Pulmonary artery endothelial cell (primary cell): ENCODE data around the gene TGFBR3L. TPM values are rescaled to one million over a fixed set of nuclear protein-coding genes. Genes with fewer than 3 reads are reported as not detected.
"Not testable (repeated sequence)": the region's sequence is repeated elsewhere in the genome, so short reads cannot be mapped to it uniquely, and the experiment has no call there.

Experiments used
- DNase-seq: peaks from one replicate; pipeline ENCODE4 v3.0.0-alpha.2; 2011; ENCODE audit warnings: low read depth, low spot score
- total RNA-seq: library from RNA; depleted of rRNA; stranded (reverse); fragments of >200 nt; gene quantifications from 2 replicates; pipeline ENCODE4 v1.2.3, GENCODE V29; 2014

The TGFBR3L gene
- total RNA-seq, 1 donor from 2014 or later = 0.73 TPM

DNA sequence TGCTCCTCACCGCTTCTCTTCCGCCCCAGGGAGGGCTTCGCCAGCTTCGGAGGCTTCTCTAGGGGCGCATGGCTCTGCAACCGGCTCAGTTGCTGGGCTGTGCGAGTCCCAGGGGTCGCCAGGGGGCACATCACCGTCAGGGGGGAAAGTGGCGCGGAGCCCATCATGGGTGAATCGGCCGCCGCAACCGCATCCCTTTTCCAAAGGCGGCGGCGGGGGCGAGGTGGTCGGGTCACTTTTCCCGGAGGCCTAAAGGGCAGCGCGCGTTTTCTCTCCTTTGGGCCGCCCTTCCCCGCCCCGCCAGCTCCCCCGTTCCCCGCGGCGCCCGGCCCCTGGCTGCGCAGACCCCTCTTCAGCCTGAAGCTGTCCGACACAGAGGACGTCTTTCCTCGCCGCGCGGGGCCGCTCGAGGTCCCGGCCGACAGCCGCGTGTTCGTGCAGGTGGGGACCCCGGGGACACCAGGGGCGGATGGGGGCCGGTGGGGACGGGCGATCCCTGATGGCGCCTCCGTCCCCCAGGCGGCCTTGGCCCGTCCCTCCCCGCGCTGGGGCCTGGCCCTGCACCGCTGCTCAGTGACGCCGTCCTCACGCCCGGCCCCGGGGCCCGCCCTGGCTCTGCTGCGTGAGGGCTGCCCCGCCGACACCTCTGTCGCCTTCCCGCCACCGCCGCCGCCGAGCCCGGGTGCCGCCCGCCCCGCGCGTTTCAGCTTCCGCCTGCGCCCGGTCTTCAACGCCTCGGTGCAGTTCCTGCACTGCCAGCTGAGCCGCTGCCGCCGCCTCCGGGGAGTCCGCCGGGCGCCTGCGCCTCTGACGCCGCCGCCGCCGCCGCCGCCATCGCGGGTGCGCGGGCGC lies 1.7 kb downstream of the TGFBR3L start:
- DNase-seq = no peak

DNA sequence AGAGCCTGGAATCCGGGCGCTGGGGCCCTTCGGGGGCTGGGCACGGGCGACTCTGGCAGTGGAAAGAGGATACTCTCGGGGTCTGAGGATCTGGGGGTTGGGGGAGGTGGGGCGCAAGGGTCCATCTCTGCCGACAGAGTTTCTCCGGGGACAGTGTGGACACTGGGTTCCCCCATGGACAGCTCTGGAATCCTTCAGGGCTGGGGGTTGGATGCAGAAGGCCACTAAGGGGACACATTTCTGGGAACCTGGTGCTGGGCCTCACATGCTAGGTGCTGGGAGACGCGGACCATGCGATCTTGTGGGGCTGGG lies 2.3 kb downstream of the TGFBR3L start:
- no peak for DNase-seq

DNA sequence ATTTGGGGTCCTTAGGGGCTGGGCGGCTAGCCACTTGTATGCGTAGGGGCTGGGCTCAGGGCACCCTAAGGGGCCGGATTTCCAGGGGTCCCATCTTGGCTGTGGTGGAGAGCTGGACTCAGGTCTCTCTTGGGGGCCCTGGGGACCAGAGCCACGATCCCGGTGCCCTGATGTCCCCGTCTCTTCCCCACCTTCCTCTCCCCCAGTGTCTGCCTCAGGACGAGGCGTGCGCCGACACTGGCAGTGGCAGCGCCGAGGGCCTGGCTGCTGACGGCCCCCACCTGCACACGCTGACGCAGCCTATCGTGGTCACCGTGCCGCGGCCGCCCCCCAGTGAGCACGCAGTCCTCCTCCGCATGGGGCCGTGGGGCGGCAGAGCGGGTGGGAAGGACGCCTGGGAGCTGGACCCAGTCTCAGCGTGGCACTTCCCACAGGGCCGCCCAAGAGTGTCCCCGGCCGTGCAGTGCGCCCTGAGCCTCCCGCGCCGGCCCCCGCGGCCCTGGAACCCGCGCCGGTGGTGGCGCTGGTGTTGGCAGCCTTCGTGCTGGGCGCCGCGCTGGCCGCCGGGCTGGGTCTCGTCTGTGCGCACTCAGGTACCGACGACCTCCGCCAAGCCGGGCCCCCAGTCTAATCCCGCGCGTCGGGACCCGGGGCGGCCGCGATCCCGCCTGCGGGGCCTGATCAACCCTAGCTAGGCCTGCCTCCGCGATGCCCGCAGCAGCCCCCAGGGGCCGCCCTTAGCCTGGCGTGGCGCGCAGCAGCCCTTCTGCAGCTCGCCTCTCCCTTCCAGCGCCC lies 2.8 kb downstream of the TGFBR3L start:
- no peak for DNase-seq

DNA sequence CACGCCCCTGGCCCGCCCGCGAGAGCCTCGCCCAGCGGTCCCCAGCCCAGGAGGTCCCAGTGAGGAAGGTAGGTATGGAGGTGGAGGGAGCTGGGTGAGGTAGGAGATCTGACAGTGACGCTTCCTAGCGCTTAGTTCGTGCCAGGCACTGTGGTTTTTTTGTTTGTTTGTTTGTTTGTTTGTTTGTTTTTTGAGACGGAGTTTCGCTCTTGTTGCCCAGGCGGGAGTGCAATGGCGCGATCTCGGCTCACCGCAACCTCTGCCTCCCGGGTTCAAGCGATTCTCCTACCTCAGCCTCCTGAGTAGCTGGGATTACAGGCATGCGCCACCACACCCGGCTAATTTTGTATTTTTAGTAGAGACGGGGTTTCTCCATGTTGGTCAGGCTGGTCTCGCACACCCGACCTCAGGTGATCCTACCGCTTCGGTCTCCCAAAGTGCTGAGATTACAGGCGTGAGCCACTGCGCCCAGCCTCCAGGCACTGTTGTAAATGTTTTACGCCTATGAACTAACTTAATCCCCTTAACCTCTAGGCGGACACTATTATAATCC lies 3.5 kb downstream of the TGFBR3L start:
- DNase-seq = not testable (repeated sequence)

DNA sequence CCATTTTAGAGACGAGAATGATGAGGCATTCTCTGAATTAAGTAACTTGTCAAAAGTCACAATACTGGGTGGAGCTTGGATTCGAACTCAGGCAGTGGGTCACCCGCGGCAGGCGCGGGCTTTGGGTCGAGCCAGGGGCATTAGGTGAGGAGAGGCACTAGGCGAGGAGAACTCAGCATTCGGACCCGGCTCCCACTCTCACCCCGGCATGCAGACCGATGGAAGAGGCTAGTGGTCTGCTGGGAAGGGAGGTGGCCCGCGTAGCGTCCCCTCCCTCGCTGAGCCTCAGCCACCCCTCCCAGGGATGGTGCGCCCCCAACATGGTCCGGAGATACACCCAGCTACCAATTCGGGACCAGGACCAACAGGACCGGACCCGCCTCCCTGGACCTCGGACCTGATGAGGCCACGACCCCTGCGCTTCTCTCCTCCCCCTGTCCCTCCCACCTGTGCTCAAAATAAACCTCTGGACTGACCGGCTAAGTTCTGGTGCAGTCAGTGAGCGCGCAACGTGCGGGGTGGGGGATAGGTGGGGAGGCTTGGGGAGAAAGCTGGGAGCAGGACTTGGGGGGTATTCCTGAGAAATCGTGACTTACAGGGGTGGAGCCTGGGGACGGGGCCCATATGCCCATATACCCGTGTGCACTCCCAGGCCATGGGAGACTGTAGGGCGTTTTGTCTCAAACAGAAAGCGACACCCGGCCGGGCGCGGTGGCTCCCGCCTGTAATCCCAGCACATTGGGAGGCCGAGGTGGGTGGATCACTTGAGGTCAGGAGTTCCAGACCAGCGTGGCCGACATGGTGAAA lies 4.2 kb downstream of the TGFBR3L start:
- no peak for DNase-seq

DNA sequence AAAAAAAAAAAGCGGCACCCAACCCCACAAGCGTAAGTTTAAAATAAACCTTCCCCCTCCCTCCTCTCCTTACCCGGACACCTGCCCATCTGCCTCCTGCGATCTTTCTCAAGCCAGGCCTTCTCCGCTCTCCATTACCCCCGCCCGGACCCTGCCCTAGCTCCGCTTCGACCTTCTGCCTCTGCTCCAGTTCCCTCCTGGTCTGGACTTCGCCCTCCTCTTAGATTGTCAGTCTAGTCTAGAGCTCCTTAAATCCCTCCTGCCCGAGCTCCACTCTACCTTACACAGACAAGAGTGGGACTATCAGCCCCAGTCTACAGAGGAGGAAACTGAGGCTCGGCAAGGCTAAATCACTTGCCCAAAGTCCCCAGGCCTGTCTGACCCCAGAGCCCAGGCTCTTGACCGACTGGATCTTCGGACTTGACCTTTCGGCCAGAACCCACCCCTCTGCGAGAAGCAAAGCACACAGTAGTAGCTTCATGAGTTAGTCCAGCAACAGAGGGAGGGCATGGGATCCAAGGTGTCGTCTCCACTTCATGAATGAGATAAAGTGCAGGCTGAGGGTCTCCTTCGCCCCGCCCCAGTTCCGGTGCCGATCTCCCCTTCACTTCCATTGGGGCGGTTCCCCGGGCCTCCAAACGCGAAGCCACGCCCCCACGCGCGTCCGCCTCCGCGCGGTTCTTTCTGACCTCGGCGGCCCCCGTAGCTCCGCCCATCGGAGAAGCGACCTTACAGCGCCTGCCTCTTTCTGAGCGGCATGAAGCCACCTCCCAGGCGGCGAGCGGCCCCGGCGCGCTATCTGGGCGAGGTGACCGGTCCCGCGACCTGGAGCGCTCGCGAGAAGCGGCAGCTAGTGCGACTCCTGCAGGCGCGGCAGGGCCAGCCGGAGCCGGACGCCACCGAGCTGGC lies 5.2 kb downstream of the TGFBR3L start, which contains the start of gene SNAPC2:
Gene SNAPC2 (plus strand): TSS at position 729 of the 909 bp plus-strand sequence. CDS start 29 bp downstream, at position 758.
- DNase-seq = peak; percentile 71

DNA sequence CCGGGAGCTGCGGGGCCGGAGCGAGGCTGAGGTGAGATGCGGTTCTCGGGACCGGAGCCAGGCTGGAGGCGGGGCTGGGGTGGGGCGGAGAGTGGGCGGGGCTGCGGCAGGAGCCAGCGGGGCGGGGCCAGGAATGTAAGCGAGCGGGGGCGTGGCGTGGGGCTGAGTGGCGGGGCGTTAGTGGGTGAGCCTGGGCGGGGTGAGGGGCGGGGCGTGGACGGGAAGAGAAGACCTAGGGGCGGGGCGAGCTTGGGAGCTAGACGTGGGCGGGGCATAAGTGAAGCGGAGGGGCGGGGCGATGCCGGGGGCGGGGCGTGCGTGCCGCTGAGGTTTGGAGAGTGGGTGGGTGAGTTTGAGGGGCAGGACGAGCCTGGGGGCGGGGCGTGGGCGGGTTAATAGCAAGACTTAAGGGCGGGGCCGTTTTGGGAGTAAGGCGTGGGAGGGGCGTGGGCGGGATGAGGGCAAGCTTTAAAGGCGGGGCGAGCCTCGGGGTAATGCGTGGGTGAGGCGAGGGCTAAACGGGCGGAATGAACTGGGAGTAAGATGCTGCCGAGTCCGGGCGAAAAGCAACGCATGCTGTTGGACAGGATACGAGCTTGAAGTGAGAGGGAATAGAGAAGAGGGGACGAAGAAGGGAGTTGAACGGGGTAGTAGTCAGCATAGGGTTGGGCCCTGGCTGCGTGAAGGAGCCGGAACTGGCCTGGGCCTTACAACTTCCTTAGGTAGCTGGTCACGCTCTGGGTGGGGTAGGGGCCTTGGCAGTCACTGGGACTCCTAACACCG lies 6.1 kb downstream of the TGFBR3L start:
- DNase-seq = peak; percentile 91

DNA sequence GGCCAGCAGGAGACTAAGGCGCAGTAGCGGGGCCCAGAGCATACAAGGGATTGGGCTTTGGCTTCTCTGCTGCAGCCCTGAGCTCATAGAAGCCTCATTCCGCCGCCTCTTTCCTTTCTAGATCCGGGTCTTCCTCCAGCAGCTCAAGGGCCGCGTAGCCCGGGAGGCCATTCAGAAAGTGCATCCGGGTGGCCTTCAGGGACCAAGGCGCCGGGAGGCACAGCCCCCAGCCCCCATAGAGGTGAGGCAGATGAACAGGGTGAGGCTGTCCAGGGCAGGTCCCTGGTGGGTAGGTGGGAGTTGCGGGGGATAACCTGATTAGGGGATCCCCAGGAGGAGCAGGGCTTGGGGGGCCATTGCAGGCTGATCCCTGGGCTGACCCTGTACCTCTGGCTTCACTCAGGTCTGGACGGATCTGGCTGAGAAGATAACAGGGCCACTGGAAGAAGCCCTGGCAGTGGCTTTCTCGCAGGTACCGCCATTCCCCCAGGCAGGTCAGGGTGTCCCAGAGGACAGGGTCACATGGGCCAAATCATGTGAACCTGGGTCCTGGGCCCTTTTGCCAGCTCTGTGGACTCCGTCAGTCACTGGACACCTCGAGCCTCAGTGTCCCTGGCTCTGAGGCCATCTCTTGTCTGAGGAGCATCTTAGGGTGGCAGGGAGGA lies 6.8 kb downstream of the TGFBR3L start:
- no peak for DNase-seq

DNA sequence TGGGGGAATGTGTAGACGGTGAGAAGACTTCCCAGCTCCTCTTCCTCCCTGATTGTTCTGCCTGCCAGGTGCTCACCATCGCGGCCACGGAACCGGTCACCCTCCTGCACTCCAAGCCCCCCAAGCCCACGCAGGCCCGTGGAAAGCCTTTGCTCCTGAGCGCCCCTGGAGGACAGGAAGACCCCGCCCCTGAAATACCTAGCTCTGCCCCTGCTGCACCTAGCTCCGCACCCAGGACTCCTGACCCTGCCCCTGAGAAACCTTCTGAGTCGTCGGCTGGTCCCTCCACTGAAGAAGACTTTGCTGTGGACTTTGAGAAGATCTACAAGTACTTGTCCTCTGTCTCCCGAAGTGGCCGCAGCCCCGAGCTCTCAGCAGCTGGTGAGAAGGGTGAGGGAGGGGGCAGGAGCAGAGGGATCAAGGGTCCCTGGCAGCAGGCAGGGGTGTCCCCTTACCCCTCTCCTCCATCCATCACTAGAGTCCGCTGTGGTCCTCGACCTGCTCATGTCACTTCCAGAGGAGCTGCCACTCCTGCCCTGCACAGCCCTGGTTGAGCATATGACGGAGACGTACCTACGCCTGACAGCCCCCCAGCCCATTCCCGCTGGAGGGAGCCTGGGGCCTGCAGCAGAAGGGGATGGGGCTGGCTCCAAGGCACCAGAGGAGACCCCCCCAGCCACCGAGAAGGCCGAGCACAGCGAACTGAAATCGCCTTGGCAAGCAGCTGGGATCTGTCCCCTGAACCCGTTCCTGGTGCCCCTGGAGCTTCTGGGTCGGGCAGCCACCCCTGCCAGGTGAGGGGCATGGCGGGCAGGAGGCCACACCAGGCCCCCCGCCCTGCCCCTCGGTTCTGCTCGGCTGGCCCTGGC lies 7.6 kb downstream of the TGFBR3L start:
- no peak for DNase-seq

DNA sequence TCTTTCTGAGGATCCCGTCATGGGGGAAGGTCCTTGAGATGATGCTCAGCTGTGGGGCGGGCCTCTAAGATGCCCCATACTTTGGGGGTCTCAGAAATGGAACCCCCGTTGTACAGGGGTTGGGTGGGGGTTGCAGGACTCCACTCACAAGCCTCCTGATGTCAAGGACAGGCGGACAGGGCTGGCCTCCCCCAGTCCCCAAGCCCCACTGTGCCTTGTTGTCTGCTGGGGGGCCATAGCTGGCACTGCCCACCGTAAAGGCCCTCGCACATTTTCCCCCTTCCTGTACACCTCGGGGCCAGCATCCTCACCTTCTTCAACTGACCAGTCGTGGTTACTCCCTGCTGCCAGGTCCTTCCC lies 8.2 kb downstream of the TGFBR3L start:
- DNase-seq = no peak

DNA sequence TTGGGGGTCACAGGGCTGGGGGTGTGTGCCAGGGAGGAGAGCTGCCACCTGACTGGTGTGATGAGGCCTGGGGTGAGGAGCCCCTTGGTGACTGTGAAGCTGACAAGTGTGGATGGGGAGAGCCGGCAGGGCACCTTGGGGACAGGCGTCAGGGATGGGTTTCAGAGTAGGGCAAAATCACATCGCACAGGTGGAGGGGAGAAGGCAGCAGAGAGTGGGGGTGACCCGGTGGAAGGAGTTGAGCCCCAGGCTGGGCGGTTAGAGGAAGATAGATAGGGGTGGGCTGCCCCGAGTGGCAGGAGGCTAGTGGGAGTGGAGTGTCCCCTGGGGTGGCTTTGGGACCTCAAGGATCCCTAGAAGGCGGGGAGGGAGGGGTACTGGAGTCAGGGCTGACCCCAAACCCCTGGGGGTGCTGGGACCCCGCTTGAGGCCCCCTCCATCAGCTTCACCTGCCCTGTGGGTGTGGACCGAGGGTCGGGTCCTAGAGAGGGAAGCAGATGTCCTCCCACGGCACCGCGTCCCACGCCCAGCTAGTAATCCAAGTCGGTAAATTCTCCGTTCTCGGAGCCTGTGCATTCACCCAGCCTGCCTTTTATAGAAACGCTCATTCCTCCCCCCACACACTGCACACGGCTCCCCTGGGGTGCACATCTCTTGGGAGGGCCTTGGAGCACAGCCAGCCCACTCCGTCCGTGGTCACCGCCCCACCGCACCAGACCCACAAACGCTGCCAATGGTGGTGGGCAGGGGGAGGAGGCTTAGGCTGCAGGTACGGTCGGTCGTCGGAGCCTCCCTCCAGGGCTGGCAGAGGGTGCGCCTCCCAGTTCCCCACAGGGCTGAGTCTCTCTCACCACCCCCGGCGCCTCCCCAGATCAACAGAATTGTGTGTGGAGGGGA lies 8.9 kb downstream of the TGFBR3L start:
- no peak for DNase-seq

DNA sequence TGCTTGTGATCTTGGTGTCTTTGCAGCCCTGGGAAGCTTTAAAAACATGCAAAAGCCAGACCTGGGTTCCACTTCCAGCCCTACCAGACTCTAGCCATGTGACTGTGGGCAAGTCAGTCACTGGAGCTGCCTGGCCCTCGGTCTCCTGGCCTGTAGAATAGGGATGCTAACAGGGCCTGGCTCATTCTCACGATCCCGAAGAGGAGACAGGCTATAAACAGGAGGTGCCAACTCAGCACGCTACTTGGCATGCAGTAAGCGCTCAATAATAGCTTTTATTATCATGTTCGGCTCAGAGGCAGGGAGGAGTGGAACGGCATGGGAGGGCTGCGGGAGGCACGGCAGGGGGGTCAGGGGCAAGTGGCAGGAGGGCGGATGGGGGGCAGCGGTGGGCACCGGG lies 9.6 kb downstream of the TGFBR3L start:
- DNase-seq = no peak

DNA sequence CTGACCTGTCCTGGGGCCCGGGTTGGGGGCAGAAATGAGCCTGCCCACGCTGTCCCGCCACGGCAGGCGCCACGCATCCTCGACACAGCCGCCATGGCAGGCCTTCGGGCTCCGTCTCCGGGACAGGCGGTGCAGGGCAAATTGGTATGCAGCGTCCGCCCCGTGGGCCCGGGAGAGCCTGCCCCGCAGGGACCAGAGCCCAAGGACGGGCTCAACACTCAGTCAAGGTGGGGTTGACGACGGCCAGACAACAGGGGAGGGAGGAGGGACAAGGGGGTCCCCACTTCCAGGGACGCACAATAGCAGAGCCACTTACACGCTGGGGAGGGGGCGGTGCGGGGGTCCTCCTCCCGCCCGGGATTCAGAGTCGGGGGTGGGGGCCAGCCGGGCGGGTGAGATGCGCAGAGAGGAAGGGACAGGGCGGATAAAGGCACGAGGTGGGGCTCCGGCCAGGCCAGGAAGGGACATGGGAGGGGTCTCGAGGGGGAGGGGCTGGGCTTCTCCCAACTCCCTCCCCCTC lies 10.1 kb downstream of the TGFBR3L start:
- DNase-seq = no peak

DNA sequence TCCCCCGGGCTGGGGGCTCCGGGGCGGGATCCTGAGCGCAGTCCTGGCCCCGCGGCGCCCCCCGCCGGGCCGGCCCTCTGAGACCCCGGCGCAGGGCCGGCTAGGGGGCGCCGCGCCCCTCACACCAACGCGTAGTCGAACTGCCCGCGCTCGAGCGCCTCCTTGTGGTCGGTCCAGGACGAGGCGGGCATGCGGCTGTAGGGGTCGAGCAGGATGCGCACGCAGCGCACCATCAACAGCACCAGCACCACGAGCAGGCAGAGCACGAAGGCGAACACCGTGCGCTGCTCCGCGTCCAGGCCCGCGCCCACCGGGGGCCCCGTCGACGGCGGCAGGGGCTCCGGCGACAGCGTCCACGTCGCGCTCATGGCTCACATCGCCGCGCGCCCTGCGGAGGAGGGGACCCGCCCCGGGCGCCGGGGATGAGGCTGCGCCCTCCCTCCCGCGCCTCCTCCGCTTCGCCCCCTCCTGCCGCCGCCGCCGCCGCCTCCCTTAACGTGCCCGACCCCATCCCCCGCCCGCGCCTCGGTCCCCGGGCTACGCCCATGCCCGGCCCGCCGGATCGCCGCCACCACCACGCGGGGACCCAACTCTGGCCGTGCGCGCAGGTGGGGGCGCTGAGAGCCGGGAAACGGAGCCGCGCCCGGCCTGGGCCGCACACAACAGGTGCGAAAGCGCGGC lies 10.7 kb downstream of the TGFBR3L start:
- DNase-seq = no peak

DNA sequence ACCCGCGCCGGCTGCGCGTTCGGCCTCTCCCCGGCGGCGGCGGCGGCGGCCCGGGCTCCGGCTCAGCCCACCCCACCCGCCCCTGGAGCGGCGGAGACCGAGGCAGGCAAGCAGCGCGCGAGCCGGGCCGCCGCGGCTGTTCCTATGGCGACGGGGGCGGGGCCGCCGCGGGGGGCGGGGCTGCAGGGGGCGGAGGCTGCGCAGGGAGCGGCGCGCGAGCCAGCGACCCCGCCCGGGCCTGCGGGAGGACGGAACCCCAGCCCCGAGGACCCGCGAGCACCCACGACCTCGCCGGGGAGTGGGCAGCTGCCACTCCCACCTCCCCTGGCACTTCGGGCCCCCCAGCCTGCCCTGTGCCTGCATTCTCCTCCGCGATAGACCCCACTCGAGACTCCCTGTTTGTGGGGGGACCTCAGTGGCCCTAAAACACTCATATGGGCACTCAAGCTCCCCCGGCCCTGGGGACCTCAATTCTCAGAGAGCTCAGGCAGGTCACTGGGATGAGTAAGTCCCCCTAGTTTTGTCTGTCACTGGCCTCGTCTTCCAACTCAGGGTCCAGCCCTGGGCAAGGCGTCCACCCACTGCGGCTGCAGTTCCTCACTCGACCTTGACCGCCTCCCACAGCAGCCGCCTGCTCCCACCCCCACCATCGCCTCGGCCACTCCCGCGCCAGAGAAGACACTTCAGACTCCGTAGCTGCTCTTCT lies 11.5 kb downstream of the TGFBR3L start, which contains the start of gene CTXN1:
Gene CTXN1 (minus strand): TSS at position 115 of the 706 bp plus-strand sequence. CDS start 597 bp downstream, outside the sequence.
- no peak for DNase-seq
